HG03196 (cell line): Measurements from ENCODE around the gene FEM1B.

Experiments
- ATAC-seq: cut with Tn5 transposase; IDR thresholded peaks from one replicate; pipeline ENCODE4 v1.9.1; 2021; ENCODE audit not compliant: unreplicated experiment

Gene FEM1B

DNA sequence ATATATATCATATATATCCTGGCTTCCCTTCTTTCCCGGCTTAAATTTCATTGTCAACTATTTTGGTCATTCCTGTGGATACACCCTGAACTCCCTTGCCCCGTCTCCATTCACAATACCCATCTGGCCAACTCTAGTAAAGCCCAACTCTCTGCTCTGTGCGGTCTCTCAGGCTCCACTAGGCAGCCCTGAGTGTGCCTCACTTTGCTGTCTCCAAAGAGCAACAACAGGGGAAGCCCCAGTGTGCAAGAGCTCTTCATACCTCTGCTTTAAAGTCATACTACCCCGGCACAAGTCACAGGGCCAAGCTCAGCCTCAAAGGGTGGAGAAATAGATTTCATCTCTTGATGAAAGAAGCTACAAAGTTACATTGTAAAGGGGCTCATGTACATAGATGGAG lies 18.9 kb upstream of the FEM1B start:
- no peak for ATAC-seq

DNA sequence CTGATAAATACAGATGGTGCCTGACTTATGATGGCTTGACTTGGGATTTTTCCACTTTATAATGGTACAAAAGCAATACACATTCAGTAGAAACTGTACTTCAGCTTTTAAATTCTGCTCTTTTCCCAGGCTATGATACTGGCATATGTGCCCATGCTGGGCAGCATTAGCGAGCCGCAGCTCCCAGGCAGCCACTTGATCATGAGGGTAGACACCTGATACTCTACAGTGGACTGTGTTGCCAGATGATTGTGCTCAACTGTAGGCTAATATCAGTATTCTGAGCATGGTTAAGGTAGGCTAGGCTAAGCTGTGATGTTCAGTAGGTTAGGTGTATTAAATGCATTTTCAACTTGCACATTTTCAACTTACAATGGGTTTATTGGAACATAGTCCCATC lies 17.7 kb upstream of the FEM1B start:
- no peak for ATAC-seq

DNA sequence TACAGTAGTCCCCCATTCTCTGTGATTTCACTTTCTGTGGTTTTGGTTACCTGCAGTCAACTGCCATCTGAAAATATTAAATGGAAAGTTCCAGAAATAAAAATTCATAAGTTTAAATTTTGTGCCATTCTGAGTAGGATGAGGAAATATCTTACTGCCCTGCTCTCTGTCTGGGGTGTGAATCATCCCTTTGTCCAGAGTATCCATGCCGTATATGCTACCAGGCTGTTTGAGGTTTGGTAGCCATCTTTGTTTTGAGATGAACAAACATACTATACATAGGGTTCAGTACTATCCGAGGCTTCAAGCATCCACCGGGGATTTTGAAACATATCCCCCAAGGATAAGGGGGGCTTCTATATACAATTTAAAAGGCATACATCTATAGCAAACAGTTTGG lies 16.3 kb upstream of the FEM1B start:
- no peak for ATAC-seq

DNA sequence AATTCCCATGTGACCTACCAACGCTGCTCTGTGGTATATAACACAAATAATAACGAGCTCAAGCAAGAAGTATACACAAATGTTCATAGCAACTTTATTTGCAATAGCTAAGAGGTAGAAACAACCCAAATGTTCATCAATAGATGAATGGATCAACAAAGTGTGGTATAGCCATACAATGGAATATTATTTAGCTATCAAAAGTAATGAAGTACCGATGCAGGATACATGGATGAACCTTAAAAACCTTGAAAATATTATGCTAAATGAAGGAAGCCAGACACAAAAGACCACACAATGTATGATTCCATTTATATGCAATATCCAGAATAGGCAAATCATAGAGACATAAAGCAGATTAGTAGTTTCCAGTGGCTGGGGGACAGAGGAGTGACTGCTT lies 15.6 kb upstream of the FEM1B start:
- ATAC-seq = no peak

DNA sequence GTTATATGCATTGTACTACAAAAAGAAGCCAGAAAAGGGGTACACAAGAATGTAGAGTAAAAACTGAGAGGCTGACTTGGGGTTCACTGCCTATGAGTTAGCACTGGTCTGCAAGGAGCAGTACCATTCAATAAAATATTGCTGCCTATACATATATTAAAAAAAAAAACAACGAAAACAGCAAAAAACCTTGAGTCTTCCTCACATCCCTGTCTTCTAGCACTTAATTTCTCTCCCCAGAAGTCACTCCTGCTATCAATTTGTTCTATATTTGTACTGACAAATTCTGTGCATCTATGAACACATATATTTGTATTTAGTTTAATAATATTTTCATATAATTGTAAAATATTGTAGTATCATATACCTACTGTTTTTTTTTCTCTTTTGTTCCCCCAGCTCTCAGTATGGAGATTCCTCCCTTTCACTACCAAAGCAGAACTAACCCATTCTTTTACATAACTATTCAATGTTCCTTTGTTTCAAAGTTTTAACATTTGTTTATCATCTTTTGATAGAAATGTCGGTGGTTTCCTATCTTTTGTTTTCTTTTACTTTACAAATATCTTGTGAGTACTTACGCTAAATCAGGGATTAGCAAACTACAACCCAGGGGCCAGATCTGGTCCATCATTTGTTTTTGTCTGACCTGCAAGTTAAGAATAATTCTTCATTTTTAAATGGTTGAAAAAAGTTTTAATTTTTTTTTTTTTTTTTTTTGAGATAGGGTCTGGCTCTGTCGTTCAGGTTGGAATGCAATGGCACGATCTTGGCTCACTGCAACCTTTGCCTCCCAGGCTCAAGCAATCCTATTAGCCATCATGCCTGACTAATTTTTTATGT lies 14.8 kb upstream of the FEM1B start:
- no peak for ATAC-seq

DNA sequence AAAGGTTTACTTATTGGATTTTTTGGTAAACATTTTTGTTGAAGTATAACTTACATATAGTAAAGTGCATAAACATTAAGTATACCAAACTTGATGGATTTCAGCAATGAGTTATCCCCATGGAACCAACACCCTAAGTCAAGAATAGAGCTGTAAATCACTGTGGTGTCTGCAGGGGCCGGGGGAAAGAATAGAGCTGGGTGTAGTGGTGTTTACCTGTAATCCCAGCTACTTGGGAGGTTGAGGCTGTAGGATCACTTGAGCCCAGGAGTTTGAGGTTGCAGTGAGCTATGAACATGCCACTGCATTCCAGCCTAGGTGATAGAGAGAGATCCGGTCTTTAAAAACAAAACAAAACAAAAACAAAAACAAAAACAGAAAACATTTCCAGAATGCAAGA lies 13.3 kb upstream of the FEM1B start:
- ATAC-seq = no peak

DNA sequence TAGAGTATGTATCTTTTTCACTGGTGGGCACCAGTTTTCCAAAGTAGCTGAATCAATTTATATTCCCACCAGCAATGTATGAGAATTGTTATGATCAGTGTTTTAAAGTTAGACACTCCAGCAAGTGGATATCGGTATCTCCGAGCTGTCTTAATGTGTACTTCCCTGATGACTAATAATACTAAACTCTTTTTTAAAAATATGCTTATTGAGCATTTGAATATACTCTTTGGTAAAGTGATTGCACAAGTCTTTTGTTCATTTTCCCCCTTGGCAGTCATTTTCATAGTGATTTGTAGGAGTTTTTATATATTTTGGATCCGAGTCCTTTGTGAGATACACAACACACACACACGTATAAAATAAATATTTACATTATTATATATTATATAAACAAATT lies 12.5 kb upstream of the FEM1B start:
- no peak for ATAC-seq

DNA sequence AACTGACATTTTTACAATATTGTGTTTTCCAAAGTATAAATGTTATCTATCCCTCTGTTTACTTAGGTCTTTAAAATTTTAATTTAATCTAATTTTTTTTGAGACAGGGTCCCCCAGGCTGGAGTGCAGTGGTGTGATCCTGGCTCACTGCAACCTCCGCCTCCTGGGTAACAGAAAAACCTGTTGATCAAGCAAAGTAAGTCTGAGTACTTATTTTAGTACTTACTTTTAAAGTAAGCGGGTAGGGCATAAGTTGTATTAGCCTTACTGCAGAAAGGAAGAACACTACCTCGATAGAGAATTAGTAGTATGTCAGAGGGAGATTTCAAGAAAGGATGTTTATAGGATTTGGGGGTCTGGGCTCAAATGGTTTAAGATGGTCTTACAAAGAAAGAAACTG lies 11.9 kb upstream of the FEM1B start:
- no peak for ATAC-seq

DNA sequence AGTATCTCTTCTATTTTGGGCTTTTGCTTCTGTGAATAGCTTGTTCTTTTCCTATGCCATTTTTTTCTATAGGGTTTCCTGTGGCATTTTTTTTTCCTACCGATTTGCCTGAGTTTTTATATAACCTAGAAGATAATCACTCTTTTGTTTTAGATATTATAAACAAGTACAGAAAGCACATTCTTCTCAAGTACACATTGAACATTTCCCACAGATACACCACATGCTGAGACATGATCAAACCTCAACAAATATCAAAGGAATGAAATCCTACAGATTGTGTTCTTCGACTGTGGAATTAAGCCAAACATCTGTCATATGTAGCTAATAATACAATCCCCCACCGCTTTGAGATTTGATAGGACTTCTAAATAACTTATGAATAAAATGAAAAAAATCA lies 9.1 kb upstream of the FEM1B start:
- ATAC-seq = no peak

DNA sequence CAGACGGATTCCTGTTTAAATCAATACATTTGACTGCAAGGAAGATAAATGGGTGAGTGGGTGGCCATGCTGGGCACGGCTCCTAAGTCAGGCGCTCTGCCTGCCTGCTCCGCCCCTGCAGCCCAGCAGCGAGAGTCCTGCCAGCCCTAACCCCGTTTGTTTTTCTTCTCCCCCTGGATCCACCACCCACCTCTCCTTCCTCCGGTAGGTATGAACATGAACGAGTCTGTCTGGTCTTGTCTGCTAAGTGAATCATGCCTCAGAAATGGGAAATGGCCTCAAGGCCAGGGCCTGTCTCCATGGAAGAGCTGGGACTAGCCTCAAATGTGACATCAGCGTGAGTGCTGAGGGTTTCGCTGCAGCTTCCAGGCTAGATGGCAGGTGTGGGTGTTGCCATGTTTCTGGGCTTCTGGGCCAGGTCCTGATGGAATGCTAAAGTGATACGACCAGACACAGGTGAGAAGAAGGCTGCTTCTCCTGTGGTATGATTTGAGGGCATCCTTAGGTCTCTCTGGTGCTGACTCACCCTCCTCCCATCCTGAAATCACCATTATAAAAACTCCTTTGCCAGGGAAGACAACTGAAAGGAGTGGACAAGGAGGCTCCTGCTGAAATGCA lies 5.6 kb upstream of the FEM1B start:
- ATAC-seq = no peak

DNA sequence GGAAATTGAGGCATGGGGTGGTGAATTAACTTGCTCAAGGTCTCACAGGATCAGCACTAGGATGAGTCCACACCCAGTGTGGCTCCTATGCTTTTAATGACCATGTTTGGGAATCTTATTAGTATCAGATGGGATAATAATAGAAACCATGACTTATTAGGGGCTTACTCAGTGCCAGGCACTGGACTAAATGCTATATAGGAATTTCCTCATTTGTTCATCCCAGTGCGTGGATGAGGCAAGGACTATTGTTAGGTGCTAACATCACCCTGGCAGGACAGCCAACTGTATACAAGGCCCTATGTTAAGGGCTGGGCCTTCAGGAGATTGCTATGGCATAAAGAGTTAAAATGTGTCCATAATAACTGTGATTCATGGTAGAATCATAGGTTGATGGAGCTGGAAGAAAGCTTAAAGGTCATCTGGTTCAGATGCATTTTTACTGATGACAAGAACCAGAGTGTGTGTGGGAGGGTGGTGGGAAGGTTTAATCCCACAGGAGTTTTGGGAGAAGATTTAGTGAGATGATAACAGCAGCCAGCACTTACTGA lies 4.7 kb upstream of the FEM1B start:
- ATAC-seq = no peak

DNA sequence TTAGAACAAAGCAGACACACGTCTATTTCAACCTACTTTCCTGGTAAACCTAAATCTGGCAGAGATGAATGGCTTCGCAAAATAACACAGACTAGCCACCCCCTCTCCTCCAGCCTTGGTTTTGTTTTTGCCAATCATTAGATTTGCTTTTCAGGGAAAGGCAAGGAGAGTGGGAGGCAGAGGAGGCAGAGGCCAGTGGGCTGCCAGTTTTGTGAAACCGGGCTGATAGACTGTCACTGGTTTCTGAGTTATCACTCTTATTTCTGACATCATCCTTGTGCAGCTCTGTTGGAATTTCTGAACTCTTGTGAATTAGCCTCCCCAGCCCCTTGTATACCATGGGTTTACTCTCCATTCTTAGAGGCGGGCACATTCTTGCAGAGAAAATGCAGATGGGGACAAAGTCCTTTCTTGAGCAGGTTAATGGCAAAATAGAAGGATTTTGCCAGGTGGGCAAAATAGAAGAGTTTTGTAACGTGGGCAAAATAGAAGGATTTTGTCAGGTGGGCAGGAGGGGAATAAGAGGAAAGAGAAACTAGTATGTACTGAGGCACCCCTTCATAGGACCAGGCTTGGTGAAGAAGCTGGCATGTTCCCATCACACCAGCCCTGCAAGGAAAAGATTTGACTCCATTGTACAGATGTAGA lies 3.2 kb upstream of the FEM1B start:
- ATAC-seq = no peak

DNA sequence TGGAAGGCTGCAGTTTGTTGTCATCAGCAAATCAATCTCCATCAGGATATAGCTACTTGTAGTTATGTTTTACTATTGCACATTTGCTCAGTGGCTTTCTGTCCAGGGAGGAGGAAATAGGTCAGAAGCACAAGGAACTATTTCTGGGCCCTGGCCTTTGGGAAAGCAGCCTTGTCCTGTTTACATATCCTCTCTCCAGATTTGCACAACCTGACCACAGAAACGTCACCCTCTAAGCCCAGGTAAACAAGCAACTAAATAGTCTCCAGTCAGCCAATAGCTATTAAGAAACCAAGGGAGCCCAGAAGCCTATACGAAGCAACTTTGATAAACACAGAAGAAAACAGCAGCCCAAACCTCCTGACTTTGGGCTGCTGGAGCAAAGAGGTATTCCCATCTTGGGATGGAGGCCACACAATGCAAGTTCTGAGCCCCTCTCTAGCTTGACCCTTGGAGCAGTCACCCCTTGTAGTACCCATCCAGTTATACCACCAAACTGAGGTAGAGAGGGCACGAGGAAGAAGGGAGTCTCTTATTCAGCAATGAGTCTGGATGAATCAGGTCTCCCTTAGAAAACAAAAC lies 2.3 kb upstream of the FEM1B start:
- ATAC-seq = no peak

DNA sequence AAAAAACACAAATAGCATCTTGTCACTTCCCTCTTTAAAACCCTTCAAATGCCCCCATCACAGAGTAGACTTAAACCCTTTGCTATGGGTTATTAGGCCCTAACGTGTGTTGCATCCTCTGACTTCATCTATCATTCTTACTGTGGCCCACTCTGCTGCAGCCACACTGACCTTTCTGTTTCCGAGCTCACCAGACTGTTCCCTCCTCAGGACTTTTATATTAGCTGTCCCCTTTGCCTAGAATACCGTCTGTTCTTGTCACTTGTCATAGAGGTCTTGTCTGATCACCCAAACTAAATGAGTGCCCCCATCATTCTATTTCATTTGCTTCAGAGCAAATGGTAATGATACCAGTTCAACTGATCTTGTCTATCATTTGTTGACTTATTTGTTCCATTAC lies 877 bp upstream of the FEM1B start:
- ATAC-seq = no peak

DNA sequence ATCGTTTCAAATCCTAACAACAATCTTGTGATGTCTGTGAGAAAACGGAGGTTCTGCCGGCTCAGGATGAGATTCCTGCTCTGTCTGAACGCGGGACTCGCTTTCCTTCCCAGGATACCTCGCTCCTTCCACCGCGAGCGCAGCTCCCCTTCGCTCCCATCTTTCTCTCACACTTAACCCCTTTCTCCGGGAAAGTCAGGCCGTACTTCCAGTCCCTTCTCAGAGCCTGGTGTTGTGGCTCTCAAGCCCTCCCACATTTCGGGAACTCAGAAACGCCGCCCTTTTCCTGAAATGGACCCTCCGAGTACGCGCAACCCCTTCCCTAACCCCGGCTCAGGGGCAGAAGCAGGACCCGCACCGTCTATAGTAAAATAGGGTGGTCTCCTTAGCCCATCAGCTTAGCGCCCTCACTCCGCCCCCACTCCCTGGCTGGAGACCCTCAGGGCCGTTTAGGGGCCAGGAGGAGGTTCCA lies 378 bp upstream of the FEM1B start:
- ATAC-seq = peak; percentile 1

DNA sequence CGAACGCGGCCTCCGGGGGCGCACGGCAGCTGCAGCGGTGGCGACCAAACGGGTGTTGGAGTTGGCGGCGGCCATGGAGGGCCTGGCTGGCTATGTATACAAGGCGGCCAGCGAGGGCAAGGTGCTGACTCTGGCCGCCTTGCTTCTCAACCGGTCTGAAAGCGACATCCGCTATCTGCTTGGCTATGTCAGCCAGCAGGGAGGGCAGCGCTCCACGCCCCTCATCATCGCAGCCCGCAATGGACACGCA lies 725 bp downstream of the FEM1B start:
- no peak for ATAC-seq

DNA sequence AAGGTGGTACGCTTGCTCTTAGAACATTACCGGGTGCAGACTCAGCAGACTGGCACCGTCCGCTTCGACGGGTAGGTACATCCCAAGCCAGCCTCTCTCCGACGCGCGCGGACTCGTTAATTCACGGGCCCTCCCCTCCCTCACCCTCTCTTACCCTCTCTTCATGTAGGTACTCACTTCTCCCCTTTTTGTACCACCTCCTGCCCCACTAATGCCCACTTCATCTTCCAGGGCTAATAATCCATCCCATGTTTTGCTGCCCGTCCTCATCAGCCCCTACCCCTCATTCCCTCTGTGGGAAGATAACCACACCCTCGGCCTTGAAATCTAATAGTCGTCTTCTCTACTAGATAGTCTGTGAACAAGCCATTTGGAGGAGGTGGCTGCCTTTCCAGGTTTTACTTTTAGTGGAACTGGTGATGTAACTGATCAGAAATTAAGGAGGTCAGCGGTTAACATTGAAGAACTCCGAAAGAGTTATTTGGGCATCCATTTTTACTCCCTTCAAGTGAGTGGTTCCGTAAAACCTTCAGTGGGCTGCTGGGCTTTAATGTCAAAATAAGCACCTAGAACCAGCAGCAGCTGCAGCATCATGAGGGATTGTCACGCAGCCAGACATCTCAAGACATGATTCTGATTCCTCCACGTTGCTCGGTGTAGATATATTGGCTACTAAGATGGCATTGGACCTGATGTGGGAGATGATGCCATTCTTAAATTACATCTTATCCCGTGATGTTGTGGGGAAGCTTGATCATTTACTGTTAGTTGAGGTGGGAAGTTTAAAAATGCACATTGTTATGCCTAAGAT lies 1.3 kb downstream of the FEM1B start:
- ATAC-seq = no peak

DNA sequence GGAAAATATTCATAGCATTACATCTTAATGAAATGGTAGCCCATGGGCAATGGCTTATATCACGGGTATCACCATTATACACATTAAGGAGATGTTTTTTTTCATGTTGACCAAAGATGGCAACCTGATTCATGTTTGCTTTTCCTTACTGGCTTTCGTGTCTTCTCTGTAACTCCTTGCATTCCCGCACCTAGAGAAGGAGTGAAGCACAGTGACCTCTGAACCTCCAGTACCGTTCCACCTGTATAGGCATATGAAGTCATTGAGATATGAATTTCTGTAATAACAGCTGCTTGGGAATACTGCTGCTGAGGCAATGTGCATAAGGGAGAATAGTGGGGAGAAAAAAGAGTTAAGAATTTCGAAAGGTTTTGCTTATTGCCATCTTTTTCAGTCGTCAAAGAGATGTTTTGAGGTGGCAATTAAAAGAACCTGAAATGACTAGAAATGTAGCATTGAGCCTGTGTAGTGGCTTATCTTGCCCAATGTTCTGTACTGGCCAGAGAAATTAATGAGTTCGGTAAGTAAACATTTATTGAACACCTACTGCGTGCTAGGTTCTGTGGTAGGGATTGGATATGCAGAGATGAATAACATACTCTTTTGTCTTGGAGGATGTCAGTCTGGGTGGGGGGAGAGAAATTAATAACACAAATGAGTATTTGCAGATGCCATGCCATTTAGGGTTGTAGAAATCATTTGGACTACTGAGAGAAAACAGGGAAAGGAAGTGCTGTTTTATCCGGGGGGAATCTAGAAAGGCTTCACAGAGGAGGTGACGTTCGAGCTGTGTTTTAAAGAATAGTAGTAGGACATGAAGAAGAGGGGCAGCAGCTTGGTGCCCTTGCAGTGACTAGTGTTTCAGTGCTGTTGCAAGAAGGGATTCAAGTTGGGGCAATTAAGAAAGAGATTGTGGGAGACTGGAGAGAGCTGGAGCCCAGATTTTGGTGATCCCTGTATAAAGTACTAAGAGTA lies 2.5 kb downstream of the FEM1B start:
- ATAC-seq = no peak

DNA sequence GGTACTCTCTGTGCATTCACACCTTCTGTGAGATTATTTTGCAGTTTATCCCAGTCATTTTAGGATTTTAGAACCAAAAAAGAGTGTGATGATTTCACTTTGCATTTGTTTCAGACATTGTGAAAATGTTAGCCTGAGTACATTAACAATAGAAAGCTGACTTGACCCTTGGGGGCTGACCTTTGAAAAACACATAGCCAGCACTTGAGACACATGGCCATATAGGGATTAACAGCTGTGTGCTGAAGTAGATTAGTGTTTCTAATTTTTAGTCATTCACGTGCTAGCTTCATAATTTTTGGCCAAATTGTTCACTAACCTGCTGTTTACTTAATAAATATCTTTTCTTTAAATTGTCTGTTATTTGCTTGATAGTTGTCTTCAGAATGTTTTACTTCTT lies 3.5 kb downstream of the FEM1B start:
- ATAC-seq = no peak

DNA sequence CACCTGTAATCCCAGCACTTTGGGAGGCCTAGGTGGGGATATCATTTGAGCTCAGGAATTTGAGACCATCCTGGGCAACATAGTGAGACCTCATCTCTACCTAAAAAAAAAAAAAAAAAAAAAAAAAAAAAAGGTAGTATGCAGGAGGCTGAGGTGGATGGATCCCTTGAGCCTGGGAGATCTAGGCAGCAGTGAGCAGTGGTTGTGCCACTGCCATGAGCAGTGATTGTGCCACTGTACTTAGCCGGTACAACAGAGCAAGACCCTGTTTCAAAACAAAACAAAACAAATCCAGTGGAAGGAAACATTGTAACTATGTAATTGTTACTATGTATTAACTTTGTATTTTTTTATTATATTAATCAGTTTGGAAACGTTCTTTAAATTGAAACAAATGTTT lies 5.9 kb downstream of the FEM1B start:
- no peak for ATAC-seq
